MM.1S (cell line): ENCODE measurements around the gene KRTAP10-1.
A peak's percentile ranks its signal among the peaks of the same experiment; 100 is the strongest.

Source experiments
- DNase-seq: peaks from one replicate; pipeline ENCODE4 v3.0.0-alpha.2; 2015
- H2AFZ ChIP-seq: fragments of 300-600 bp; sonication (generic); 2 replicates; pipeline ENCODE4 v1.6.0; 2016; ENCODE audit warnings: antibody characterized with exemption, low read length
- H3F3A ChIP-seq: fragments of 300-600 bp; sonication (generic); 2 replicates; pipeline ENCODE4 v1.6.1; 2016; ENCODE audit warnings: mild to moderate bottlenecking, antibody characterized with exemption, low read length, moderate library complexity, mixed read lengths; ENCODE audit not compliant: insufficient read depth
- H3K27ac ChIP-seq: fragments of 300-600 bp; sonication (generic); 2 replicates; pipeline ENCODE4 v1.5.1; 2016; ENCODE audit warnings: mild to moderate bottlenecking, low read length
- H3K27me3 ChIP-seq: fragments of 300-600 bp; sonication (generic); replicated peaks from 2 replicates; pipeline ENCODE4 v1.6.0; 2016; ENCODE audit warnings: low read length; ENCODE audit not compliant: insufficient read depth
- H3K36me3 ChIP-seq: fragments of 300-600 bp; sonication (generic); replicated peaks from 2 replicates; pipeline ENCODE4 v1.6.1; 2016; ENCODE audit warnings: mild to moderate bottlenecking, low read length, mixed read lengths; ENCODE audit not compliant: insufficient read depth
- H3K4me1 ChIP-seq: fragments of 300-600 bp; sonication (generic); 2 replicates; pipeline ENCODE4 v1.6.1; 2016; ENCODE audit warnings: low read length, mixed read lengths
- H3K4me2 ChIP-seq: fragments of 300-600 bp; sonication (generic); 2 replicates; pipeline ENCODE4 v1.6.0; 2016; ENCODE audit warnings: low read depth, low read length
- H3K4me3 ChIP-seq: fragments of 300-600 bp; sonication (generic); 2 replicates; pipeline ENCODE4 v1.5.1; 2016; ENCODE audit warnings: low read length, mixed read lengths
- H3K79me2 ChIP-seq: fragments of 300-600 bp; sonication (generic); 2 replicates; pipeline ENCODE4 v1.6.1; 2016; ENCODE audit warnings: mixed run types, low read length, mixed read lengths
- H3K9ac ChIP-seq: fragments of 300-600 bp; sonication (generic); 2 replicates; pipeline ENCODE4 v1.6.1; 2016; ENCODE audit warnings: low read length, mixed read lengths
- H3K9me2 ChIP-seq: fragments of 300-600 bp; sonication (generic); replicated peaks from 2 replicates; pipeline ENCODE4 v1.6.1; 2016; ENCODE audit warnings: mild to moderate bottlenecking, low read length, mixed read lengths; ENCODE audit not compliant: insufficient read depth
- H3K9me3 ChIP-seq: fragments of 300-600 bp; sonication (generic); replicated peaks from 2 replicates; pipeline ENCODE4 v1.6.1; 2016; ENCODE audit warnings: mild to moderate bottlenecking, low read length, mixed read lengths; ENCODE audit not compliant: insufficient read depth
- H4K20me1 ChIP-seq: fragments of 300-600 bp; sonication (generic); 2 replicates; pipeline ENCODE4 v1.6.1; 2016; ENCODE audit warnings: mild to moderate bottlenecking, low read length, moderate library complexity, mixed read lengths; ENCODE audit not compliant: insufficient read depth
- EZH2 ChIP-seq: fragments of 300-600 bp; sonication (generic); optimal IDR thresholded peaks from 2 replicates; pipeline ENCODE3; 2017; ENCODE audit warnings: low read depth, mild to moderate bottlenecking, antibody characterized with exemption, low read length, mixed read lengths
- EZH2phosphoT487 ChIP-seq: fragments of 300-600 bp; sonication (generic); IDR thresholded peaks from 2 replicates; pipeline ENCODE4 v1.6.1; 2018; ENCODE audit warnings: antibody characterized with exemption, low read length
- TF ChIP-seq, protein P1 (sequence below): fragments of 300-600 bp; sonication (generic); IDR thresholded peaks from 2 replicates; pipeline ENCODE4 v1.5.1; 2016; ENCODE audit warnings: antibody characterized with exemption, low read length, mixed read lengths

The KRTAP10-1 gene

DNA sequence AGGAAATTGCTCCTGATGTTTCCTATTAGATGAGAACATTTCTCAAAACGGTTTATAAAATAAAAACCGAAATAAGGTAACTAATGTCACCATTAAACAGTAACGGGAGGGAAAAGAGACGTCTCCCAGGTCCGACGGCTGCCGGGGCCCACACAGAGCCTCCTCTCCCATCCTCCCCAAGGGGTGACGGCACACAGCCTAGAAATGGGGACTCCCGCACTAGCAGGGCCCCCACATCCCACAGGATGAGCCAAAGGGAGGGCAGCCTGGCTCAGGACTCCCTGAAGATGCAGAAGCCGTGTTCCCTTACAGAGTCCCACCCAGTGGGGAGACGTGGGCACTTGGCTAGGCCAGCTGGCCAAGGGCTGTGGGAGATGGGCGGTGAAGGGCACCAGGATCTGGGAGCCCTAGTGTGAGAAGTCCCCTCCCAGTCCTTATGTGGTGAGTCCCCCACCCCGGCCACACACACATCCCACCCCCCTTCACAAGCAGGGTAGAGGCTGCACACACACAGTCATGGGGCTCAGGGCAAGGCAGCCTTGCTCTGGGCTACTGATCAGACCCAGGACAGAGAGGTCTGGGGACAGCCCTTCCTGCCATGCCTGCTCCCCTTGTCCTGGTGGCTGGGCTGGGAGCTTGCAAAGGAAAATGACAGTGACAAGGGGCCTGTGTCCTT is 15.3 kb upstream of the KRTAP10-1 start:
- Histone ChIP-seq H3K9me3 (no peaks in the 10 kb centered on the region), H3F3A (no peaks in the 10 kb centered on the region), H4K20me1 (no peaks in the 10 kb centered on the region), H3K4me2 (no peak overlapping the region), H3K79me2 (no peaks in the 10 kb centered on the region), H3K4me1 (no peaks in the 10 kb centered on the region), H3K9ac (no peak overlapping the region), H2AFZ (no peak overlapping the region), H3K27ac (no peak overlapping the region), H3K4me3 (no peak overlapping the region), H3K9me2 (no peaks in the 10 kb centered on the region), H3K27me3 (peaks cover 98% of the 10 kb centered on the region), H3K36me3 (no peaks in the 10 kb centered on the region)
- TF ChIP-seq EZH2phosphoT487 = no peak
- TF ChIP-seq, protein P1, sequence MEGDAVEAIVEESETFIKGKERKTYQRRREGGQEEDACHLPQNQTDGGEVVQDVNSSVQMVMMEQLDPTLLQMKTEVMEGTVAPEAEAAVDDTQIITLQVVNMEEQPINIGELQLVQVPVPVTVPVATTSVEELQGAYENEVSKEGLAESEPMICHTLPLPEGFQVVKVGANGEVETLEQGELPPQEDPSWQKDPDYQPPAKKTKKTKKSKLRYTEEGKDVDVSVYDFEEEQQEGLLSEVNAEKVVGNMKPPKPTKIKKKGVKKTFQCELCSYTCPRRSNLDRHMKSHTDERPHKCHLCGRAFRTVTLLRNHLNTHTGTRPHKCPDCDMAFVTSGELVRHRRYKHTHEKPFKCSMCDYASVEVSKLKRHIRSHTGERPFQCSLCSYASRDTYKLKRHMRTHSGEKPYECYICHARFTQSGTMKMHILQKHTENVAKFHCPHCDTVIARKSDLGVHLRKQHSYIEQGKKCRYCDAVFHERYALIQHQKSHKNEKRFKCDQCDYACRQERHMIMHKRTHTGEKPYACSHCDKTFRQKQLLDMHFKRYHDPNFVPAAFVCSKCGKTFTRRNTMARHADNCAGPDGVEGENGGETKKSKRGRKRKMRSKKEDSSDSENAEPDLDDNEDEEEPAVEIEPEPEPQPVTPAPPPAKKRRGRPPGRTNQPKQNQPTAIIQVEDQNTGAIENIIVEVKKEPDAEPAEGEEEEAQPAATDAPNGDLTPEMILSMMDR = no peak
- no peak for TF ChIP-seq EZH2
- DNase-seq = no peak

DNA sequence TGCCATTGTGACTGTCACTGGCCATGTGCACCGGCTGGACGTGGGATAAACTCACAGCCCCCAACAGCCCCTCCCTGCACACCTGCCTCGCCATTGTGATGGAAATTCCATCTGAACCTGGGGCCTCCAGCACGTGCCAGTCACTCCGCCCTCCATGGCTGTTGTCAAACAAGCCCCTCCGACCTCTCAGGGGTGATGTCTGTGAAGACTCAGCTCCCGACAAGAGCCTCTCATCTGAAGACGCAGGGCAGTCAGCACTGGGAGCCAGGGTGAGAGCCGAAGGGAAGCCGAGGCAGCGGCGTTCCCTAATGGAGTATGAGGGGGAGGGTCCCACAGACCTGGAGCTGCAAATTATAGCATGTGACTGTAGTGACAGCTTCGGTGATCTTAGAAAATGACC is 12.7 kb upstream of the KRTAP10-1 start:
- H4K20me1 ChIP-seq = no peaks in the 10 kb centered on the region
- TF ChIP-seq, protein P1 = no peak
- no peak for TF ChIP-seq EZH2phosphoT487
- TF ChIP-seq EZH2 = peak; percentile 46
- H3K27me3 ChIP-seq = peaks cover 98% of the 10 kb centered on the region
- H3K4me2 ChIP-seq = no peak overlapping the region
- no peaks in the 10 kb centered on the region for H3F3A ChIP-seq
- no peak overlapping the region for H3K4me3 ChIP-seq
- no peaks in the 10 kb centered on the region for H3K9me2 ChIP-seq
- DNase-seq = no peak
- H3K9ac ChIP-seq = no peak overlapping the region
- no peaks in the 10 kb centered on the region for H3K36me3 ChIP-seq
- H3K27ac ChIP-seq = no peak overlapping the region
- H3K4me1 ChIP-seq = no peaks in the 10 kb centered on the region
- no peaks in the 10 kb centered on the region for H3K9me3 ChIP-seq
- no peak overlapping the region for H2AFZ ChIP-seq
- no peaks in the 10 kb centered on the region for H3K79me2 ChIP-seq

DNA sequence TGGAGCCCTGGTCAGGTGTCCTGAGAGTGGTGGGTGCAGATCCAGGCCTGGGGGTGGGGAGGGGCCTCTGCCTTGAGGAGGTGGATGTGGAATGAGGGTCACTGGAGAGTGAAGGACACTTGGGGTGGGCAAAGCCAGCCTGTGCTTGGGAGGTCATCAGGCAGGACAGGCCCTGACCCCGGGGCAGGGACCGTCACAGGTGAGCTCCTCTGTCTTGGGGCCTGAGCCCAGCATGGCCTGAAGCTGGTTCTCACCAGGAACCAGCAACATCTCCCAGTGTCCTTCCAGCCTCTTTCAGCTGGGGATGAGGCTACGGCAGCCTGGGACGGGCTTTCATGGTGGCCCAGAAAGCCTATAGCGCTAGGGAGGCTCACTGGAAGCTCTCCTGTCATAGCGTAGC is 12.1 kb upstream of the KRTAP10-1 start:
- Histone ChIP-seq H3K27me3 (peaks cover 98% of the 10 kb centered on the region), H2AFZ (no peak overlapping the region), H3K79me2 (no peaks in the 10 kb centered on the region), H3K36me3 (no peaks in the 10 kb centered on the region), H3K9ac (no peak overlapping the region), H4K20me1 (no peaks in the 10 kb centered on the region), H3K4me1 (no peaks in the 10 kb centered on the region), H3K9me2 (no peaks in the 10 kb centered on the region), H3K4me3 (no peak overlapping the region), H3K27ac (no peak overlapping the region), H3K9me3 (no peaks in the 10 kb centered on the region), H3F3A (no peaks in the 10 kb centered on the region), H3K4me2 (no peak overlapping the region)
- DNase-seq = no peak
- TF ChIP-seq, protein P1 = no peak
- TF ChIP-seq EZH2phosphoT487 = no peak
- no peak for TF ChIP-seq EZH2
